ENCODE results near the gene FHL2.

- no peak for TF ChIP-seq POLR2A (IDR thresholded peaks at IDR 0.05)
- TF ChIP-seq, protein P1, sequence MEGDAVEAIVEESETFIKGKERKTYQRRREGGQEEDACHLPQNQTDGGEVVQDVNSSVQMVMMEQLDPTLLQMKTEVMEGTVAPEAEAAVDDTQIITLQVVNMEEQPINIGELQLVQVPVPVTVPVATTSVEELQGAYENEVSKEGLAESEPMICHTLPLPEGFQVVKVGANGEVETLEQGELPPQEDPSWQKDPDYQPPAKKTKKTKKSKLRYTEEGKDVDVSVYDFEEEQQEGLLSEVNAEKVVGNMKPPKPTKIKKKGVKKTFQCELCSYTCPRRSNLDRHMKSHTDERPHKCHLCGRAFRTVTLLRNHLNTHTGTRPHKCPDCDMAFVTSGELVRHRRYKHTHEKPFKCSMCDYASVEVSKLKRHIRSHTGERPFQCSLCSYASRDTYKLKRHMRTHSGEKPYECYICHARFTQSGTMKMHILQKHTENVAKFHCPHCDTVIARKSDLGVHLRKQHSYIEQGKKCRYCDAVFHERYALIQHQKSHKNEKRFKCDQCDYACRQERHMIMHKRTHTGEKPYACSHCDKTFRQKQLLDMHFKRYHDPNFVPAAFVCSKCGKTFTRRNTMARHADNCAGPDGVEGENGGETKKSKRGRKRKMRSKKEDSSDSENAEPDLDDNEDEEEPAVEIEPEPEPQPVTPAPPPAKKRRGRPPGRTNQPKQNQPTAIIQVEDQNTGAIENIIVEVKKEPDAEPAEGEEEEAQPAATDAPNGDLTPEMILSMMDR (IDR thresholded peaks at IDR 0.05), result no peak
- no peak for TF ChIP-seq POLR2AphosphoS5 (IDR thresholded peaks at IDR 0.05)
Observed at GRCh38 chr2:105415007-105415406, 16.2 kb upstream of the FHL2 start.

All from upper lobe of left lung (tissue), 4 donors.